Sigmoid colon (tissue), 7 donors: ENCODE measurements around the gene APOC3. TPM values are rescaled to one million over a fixed set of nuclear protein-coding genes. Genes with fewer than 3 reads are reported as not detected.

Experiments used
- DNase-seq: peaks from one replicate; pipeline ENCODE4 v3.0.0-alpha.2; 2019
- H3K27ac ChIP-seq, 4 donors: fragments of 200-600 bp; sonication (generic); one replicate each; pipeline ENCODE4 v1.5.1; 2016 to 2019; ENCODE audit warnings: mild to moderate bottlenecking in 1 of 4
- H3K27me3 ChIP-seq, 3 donors: fragments of 200-600 bp; sonication (generic); one replicate each; pipeline ENCODE4 v1.5.1; 2019; ENCODE audit warnings: mild to moderate bottlenecking in 1 of 3
- H3K36me3 ChIP-seq, 4 donors: fragments of 200-600 bp; sonication (generic); one replicate each; pipeline ENCODE4 v1.5.1; 2016 to 2019
- H3K4me1 ChIP-seq, 4 donors: fragments of 200-600 bp; sonication (generic); one replicate each; pipeline ENCODE4 v1.5.1; 2017 to 2019
- H3K4me3 ChIP-seq, 4 donors: fragments of 200-600 bp; sonication (generic); one replicate each; pipeline ENCODE4 v1.5.1; 2017 to 2019; ENCODE audit warnings: mild to moderate bottlenecking in 2 of 4, moderate library complexity in 1 of 4
- H3K9me3 ChIP-seq, 4 donors: fragments of 200-600 bp in 3 of 4; sonication (generic) in 3 of 4; one replicate each; pipeline versions ENCODE4 v1.5.1 to v1.6.1; 2013 to 2019
- EP300 ChIP-seq, 4 donors: sonication (generic); formaldehyde crosslinking; IDR thresholded peaks; one replicate each; pipeline ENCODE4 v1.6.1; 2017; ENCODE audit warnings: antibody characterized with exemption in 4 of 4
- POLR2A ChIP-seq, 2 donors: fragments of 450-650 bp; IDR thresholded peaks; one replicate each; pipeline ENCODE4 v1.6.1; 2016; ENCODE audit warnings: antibody characterized with exemption in 2 of 2, mild to moderate bottlenecking in 2 of 2, moderate library complexity in 2 of 2
- POLR2AphosphoS5 ChIP-seq, 4 donors: sonication (generic); formaldehyde crosslinking; IDR thresholded peaks; one replicate each; pipeline ENCODE4 v1.6.1; 2017; ENCODE audit warnings: antibody characterized with exemption in 4 of 4
- WGBS, 2 donors: extraction: QIAGEN DNeasy Blood & Tissue Kit; methylation state at CpG; one replicate each; pipeline ENCODE4 v1.1.7; 2013; 5-methylcytosine and 5-hydroxymethylcytosine counted together
- intact Hi-C: fragments of 100-400 bp; cut with DNase I; formaldehyde crosslinking; loops from one replicate; pipeline ENCODE4 v1.15.1; 2023
- polyA plus RNA-seq, 3 donors: library from polyadenylated mRNA; stranded (reverse); fragments of 200-250 nt; gene quantifications; one replicate each; pipeline ENCODE4 v1.2.3, GENCODE V29; 2013
- total RNA-seq, 4 donors: library from RNA; depleted of rRNA; stranded (reverse); fragments of >200 nt; gene quantifications; one replicate each; pipeline ENCODE4 v1.1.0, GENCODE V29; 2016
- TF ChIP-seq, protein P1 (sequence below), 4 experiments: fragments of 450-650 bp in 3 of 4; fragments of 200-600 bp in 1 of 4; IDR thresholded peaks; one replicate each; pipeline ENCODE4 v1.5.1; 2016 to 2019; ENCODE audit warnings: antibody characterized with exemption in 4 of 4, mild to moderate bottlenecking in 3 of 4, moderate library complexity in 2 of 4
- donor health status: healthy with polysubstance abuse.
- donor health status: Bipolar disorder and iron deficiency.
- donor health status: healthy.

Gene APOC3
- total and polyA plus RNA-seq, 7 donors: 0.19 to 4.4 TPM; not detected in 5

- intact Hi-C loops: no loop called here
- 91 to 92% methylated on average over 9 of the region's 9 CpGs for WGBS, 2 donors
- no peaks in the 10 kb centered on the region for H3K36me3 ChIP-seq
- no peaks in the 10 kb centered on the region for H3K27me3 ChIP-seq
- no peak overlapping the region for H3K27ac ChIP-seq
- no peaks in the 10 kb centered on the region for H3K9me3 ChIP-seq
- no peaks in the 10 kb centered on the region for H3K4me1 ChIP-seq
- TF ChIP-seq EP300 (IDR thresholded peaks at IDR 0.05): no peak
- no peak for TF ChIP-seq POLR2AphosphoS5 (IDR thresholded peaks at IDR 0.05)
- TF ChIP-seq POLR2A (IDR thresholded peaks at IDR 0.05): no peak
- TF ChIP-seq, protein P1, sequence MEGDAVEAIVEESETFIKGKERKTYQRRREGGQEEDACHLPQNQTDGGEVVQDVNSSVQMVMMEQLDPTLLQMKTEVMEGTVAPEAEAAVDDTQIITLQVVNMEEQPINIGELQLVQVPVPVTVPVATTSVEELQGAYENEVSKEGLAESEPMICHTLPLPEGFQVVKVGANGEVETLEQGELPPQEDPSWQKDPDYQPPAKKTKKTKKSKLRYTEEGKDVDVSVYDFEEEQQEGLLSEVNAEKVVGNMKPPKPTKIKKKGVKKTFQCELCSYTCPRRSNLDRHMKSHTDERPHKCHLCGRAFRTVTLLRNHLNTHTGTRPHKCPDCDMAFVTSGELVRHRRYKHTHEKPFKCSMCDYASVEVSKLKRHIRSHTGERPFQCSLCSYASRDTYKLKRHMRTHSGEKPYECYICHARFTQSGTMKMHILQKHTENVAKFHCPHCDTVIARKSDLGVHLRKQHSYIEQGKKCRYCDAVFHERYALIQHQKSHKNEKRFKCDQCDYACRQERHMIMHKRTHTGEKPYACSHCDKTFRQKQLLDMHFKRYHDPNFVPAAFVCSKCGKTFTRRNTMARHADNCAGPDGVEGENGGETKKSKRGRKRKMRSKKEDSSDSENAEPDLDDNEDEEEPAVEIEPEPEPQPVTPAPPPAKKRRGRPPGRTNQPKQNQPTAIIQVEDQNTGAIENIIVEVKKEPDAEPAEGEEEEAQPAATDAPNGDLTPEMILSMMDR (IDR thresholded peaks at IDR 0.05): no peak
- no peak overlapping the region for H3K4me3 ChIP-seq
- DNase-seq: no peak
Observed at GRCh38 chr11:116819049-116819448, 10.7 kb upstream of the APOC3 start.

- Histone ChIP-seq H3K9me3 (no peaks in the 10 kb centered on the region), H3K27me3 (no peaks in the 10 kb centered on the region), H3K4me3 (no peak overlapping the region), H3K36me3 (no peaks in the 10 kb centered on the region), H3K4me1 (no peaks in the 10 kb centered on the region), H3K27ac (no peak overlapping the region)
- WGBS, 2 donors: 95% methylated on average over 51 of the region's 51 CpGs
- TF ChIP-seq, protein P1 (IDR thresholded peaks at IDR 0.05): no peak
- TF ChIP-seq POLR2AphosphoS5 (IDR thresholded peaks at IDR 0.05): no peak
- no peak for TF ChIP-seq POLR2A (IDR thresholded peaks at IDR 0.05)
- TF ChIP-seq EP300 (IDR thresholded peaks at IDR 0.05): no peak
- intact Hi-C loops: no loop called here
- no peak for DNase-seq
Observed at GRCh38 chr11:116821050-116821918, 8.4 kb upstream of the APOC3 start.

DNA sequence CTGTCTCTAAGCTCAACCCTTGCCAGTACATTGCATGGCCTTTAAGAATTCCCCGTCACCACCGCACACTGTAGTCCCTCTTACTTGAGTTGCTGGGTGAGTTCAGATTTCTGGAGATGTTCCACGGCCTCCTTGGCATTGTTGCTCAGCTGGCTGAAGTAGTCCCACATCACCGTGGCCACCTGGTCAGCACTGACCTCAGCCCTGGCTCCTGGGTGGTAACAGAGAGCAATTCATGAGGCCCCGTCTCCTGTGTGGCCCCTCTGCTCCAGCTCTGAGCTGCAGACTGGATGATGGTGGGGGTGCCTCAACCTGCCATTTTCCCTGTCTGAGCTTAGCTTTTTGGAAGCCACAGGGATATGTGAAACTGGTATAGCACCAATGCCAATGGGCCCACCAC lies 7.1 kb upstream of the APOC3 start:
- TF ChIP-seq, protein P1 (IDR thresholded peaks at IDR 0.05): no peak
- TF ChIP-seq EP300 (IDR thresholded peaks at IDR 0.05) (no peak), POLR2AphosphoS5 (IDR thresholded peaks at IDR 0.05) (no peak), POLR2A (IDR thresholded peaks at IDR 0.05) (no peak)
- no peaks in the 10 kb centered on the region for H3K4me1 ChIP-seq
- DNase-seq: no peak
- no peak overlapping the region for H3K27ac ChIP-seq
- intact Hi-C loops: no loop called here
- H3K9me3 ChIP-seq: no peaks in the 10 kb centered on the region
- no peaks in the 10 kb centered on the region for H3K36me3 ChIP-seq
- H3K4me3 ChIP-seq: no peak overlapping the region
- 75 to 77% methylated on average over 5 of the region's 5 CpGs for WGBS, 2 donors
- H3K27me3 ChIP-seq: no peaks in the 10 kb centered on the region

- 84 to 86% methylated on average over 16 of the region's 16 CpGs for WGBS, 2 donors
- Histone ChIP-seq H3K36me3 (no peaks in the 10 kb centered on the region), H3K9me3 (no peaks in the 10 kb centered on the region), H3K27me3 (no peaks in the 10 kb centered on the region), H3K27ac (no peak within 1 kb of the TSS), H3K4me1 (no peaks in the 10 kb centered on the region), H3K4me3 (no peak within 1 kb of the TSS)
- intact Hi-C loops: no loop called here
- TF ChIP-seq EP300 (IDR thresholded peaks at IDR 0.05): no peak
- TF ChIP-seq, protein P1 (IDR thresholded peaks at IDR 0.05): no peak
- no peak for TF ChIP-seq POLR2AphosphoS5 (IDR thresholded peaks at IDR 0.05)
- TF ChIP-seq POLR2A (IDR thresholded peaks at IDR 0.05): no peak
- DNase-seq: no peak
Observed at GRCh38 chr11:116823031-116823843, 6.5 kb upstream of the APOC3 start, which contains the start of gene APOA4. APOA4 (minus strand) TSS chr11:116823304; CDS start chr11:116823191, 113 bp downstream.
